HepG2 (cell line): Measurements from ENCODE around the gene CAMTA1. TPM values are rescaled to one million over a fixed set of nuclear protein-coding genes. Genes with fewer than 3 reads are reported as not detected.

ENCODE experiments used
- ATAC-seq: fragments of 200-7000 bp; cut with Tn5 transposase; 3 replicates; pipeline ENCODE4 v1.9.1; 2020; ENCODE audit warnings: mild to moderate bottlenecking, moderate library complexity
- BruUV-seq: library from RNA; stranded (reverse); fragments of 400-500 nt; replicated peaks from 2 replicates; lab custom pipeline; 2021; lab: Mats Ljungman, UMichigan
- CTCF ChIA-PET: fragments of 300-600 bp; formaldehyde crosslinking; extraction: SDS; loops from one replicate; lab custom pipeline; 2021; ENCODE audit warnings: low total read pairs, inconsistent platforms, low intra/inter-chr PET ratio; lab: Yijun Ruan, JAX
- POLR2A ChIA-PET: fragments of 350-600 bp; sonication (Branson Sonifier 250); formaldehyde crosslinking; loops from one replicate; lab custom pipeline; 2020; ENCODE audit warnings: antibody characterized with exemption, inconsistent platforms; lab: Yijun Ruan, JAX
- DNase-seq: peaks from one replicate; pipeline ENCODE4 v3.0.0-alpha.2; 2015; ENCODE audit warnings: low spot score
- FAIRE-seq: peaks from 3 replicates; lab custom pipeline; 2011; peaks lifted over from hg19 to GRCh38; lab: Jason Lieb, UNC
- H2AFZ ChIP-seq: one replicate; pipeline ENCODE4 v1.6.1; 2011; ENCODE audit warnings: low read length, inconsistent platforms
- H3K27ac ChIP-seq: fragments of 300-600 bp; 3 replicates; pipeline ENCODE4 v1.8.0; 2011; ENCODE audit warnings: mixed run types, mild to moderate bottlenecking, mixed read lengths, low read length, inconsistent platforms; ENCODE audit not compliant: insufficient read depth; ENCODE audit errors: extremely low read length
- H3K27me3 ChIP-seq, 2 experiments: fragments of 200-600 bp in 1 of 2; 2 replicates in 1 of 2; 3 replicates in 1 of 2; pipeline versions ENCODE4 v1.6.0 to v1.8.0; 2011; ENCODE audit warnings: low read length in 2 of 2, mild to moderate bottlenecking in 2 of 2, moderate library complexity in 2 of 2, inconsistent platforms in 1 of 2; ENCODE audit not compliant: insufficient read depth in 2 of 2, control insufficient read depth in 1 of 2
- H3K36me3 ChIP-seq, 2 experiments: fragments of 200-600 bp in 1 of 2; replicated peaks in 1 of 2; 2 replicates in 1 of 2; 3 replicates in 1 of 2; pipeline versions ENCODE4 v1.5.1 to v1.8.0; 2011; ENCODE audit warnings: low read length in 2 of 2, inconsistent platforms in 1 of 2; ENCODE audit not compliant: insufficient read depth in 2 of 2, control insufficient read depth in 1 of 2
- H3K4me1 ChIP-seq: 2 replicates; pipeline ENCODE4 v1.5.1; 2012; ENCODE audit warnings: low read length, inconsistent platforms; ENCODE audit not compliant: insufficient read depth
- H3K4me2 ChIP-seq: 2 replicates; pipeline ENCODE4 v1.6.0; 2011; ENCODE audit warnings: low read depth, low read length, inconsistent platforms
- H3K4me3 ChIP-seq, 3 experiments: fragments of 200-600 bp in 1 of 3; sonication (generic), shearing (Covaris generic) in 1 of 3; replicated peaks in 1 of 3; 2 replicates each; pipeline ENCODE4 v1.5.1; 2011 to 2016; ENCODE audit warnings: low read length in 3 of 3, inconsistent platforms in 2 of 3, low read depth in 2 of 3, mild to moderate bottlenecking in 2 of 3, control low read depth in 1 of 3, mixed read lengths in 1 of 3; ENCODE audit not compliant: insufficient read depth in 1 of 3
- H3K79me2 ChIP-seq: one replicate; pipeline ENCODE4 v1.6.1; 2011; ENCODE audit warnings: low read length, inconsistent platforms; ENCODE audit not compliant: insufficient read depth
- H3K9ac ChIP-seq: 2 replicates; pipeline ENCODE4 v1.6.0; 2011; ENCODE audit warnings: mild to moderate bottlenecking, low read depth, low read length, inconsistent platforms; ENCODE audit not compliant: insufficient read depth
- H3K9me3 ChIP-seq: 2 replicates; pipeline ENCODE4 v1.5.1; 2012; ENCODE audit warnings: mild to moderate bottlenecking, low read length
- H4K20me1 ChIP-seq: 2 replicates; pipeline ENCODE4 v1.6.0; 2011; ENCODE audit warnings: inconsistent platforms, mild to moderate bottlenecking, low read length, moderate library complexity; ENCODE audit not compliant: insufficient read depth
- AGO2 ChIP-seq: fragments of 200-400 bp; formaldehyde crosslinking; optimal IDR thresholded peaks from 2 replicates; pipeline ENCODE3; 2017; ENCODE audit warnings: mild to moderate bottlenecking, low read depth, low read length, moderate library complexity
- DMTF1 ChIP-seq: sonication (generic); formaldehyde crosslinking; IDR thresholded peaks from 2 replicates; pipeline ENCODE4 v1.4.0; 2020; ENCODE audit warnings: mild to moderate bottlenecking, missing genetic modification reagents
- EED ChIP-seq: sonication (generic); formaldehyde crosslinking; IDR thresholded peaks from 2 replicates; pipeline ENCODE4 v1.5.0; 2020; ENCODE audit warnings: mild to moderate bottlenecking, missing genetic modification reagents
- MTERF4 ChIP-seq: sonication (generic); formaldehyde crosslinking; IDR thresholded peaks from 2 replicates; pipeline ENCODE4 v1.8.0; 2023; ENCODE audit warnings: mild to moderate bottlenecking, missing genetic modification reagents
- PCBP1 ChIP-seq: fragments of 200-400 bp; formaldehyde crosslinking; IDR thresholded peaks from 2 replicates; pipeline ENCODE4 v1.6.1; 2017; ENCODE audit warnings: mild to moderate bottlenecking, low read depth, low read length, borderline replicate concordance
- POLR2AphosphoS5 ChIP-seq: IDR thresholded peaks from 2 replicates; pipeline ENCODE4 v1.6.1; 2012; ENCODE audit warnings: low read depth, low read length
- SAFB2 ChIP-seq: sonication (generic); formaldehyde crosslinking; IDR thresholded peaks from 2 replicates; pipeline ENCODE4 v1.5.1; 2020; ENCODE audit warnings: missing genetic modification reagents, low read depth, mild to moderate bottlenecking, borderline replicate concordance
- SIN3B ChIP-seq: fragments of 150-350 bp; IDR thresholded peaks from 2 replicates; pipeline ENCODE4 v1.6.1; 2014; ENCODE audit warnings: low read length
- SP140L ChIP-seq: sonication (generic); formaldehyde crosslinking; IDR thresholded peaks from 2 replicates; pipeline ENCODE4 v1.4.0; 2020; ENCODE audit warnings: missing genetic modification reagents, borderline replicate concordance
- ZMYM4 ChIP-seq: sonication (generic); formaldehyde crosslinking; IDR thresholded peaks from 2 replicates; pipeline ENCODE4 v1.8.1; 2023; ENCODE audit warnings: mild to moderate bottlenecking, missing genetic modification reagents
- ZNF354B ChIP-seq: sonication (generic); formaldehyde crosslinking; IDR thresholded peaks from 2 replicates; pipeline ENCODE4 v1.8.0; 2022; ENCODE audit warnings: mild to moderate bottlenecking, missing genetic modification reagents
- ZNF484 ChIP-seq: sonication (generic); formaldehyde crosslinking; IDR thresholded peaks from 2 replicates; pipeline ENCODE4 v1.5.1; 2020; ENCODE audit warnings: mild to moderate bottlenecking, low read depth, missing genetic modification reagents, borderline replicate concordance
- ZNF598 ChIP-seq: sonication (generic); formaldehyde crosslinking; IDR thresholded peaks from 2 replicates; pipeline ENCODE4 v1.5.1; 2020; ENCODE audit warnings: mild to moderate bottlenecking, missing genetic modification reagents, borderline replicate concordance
- ZNF672 ChIP-seq: sonication (generic); formaldehyde crosslinking; IDR thresholded peaks from 2 replicates; pipeline ENCODE4 v1.8.1; 2022; ENCODE audit warnings: missing genetic modification reagents
- ZNF773 ChIP-seq: sonication (generic); formaldehyde crosslinking; IDR thresholded peaks from 2 replicates; pipeline ENCODE4 v1.4.0; 2020; ENCODE audit warnings: missing genetic modification reagents, borderline replicate concordance
- WGBS: methylation state at CpG from one replicate; pipeline ENCODE4 v1.1.6; 2017; ENCODE audit warnings: low lambda C conversion rate; 5-methylcytosine and 5-hydroxymethylcytosine counted together
- in situ Hi-C: cut with HindIII; loops from 2 replicates; pipeline ENCODE4 v1.10.0; 2017; ENCODE audit warnings: low pct_unique_long_range_greater_than_20kb; ENCODE audit not compliant: extremely low pct_ligation_motif_present
- intact Hi-C: fragments of 100-400 bp; cut with micrococcal nuclease; formaldehyde crosslinking; loops from one replicate; pipeline ENCODE4 v1.10.0; 2022; ENCODE audit not compliant: unreplicated experiment
- polyA plus RNA-seq, 8 experiments: library from polyadenylated mRNA; depleted of rRNA in 3 of 8; stranded (reverse) in 7 of 8; unstranded in 1 of 8; fragments of >200 nt; fragmentation: Illumina TruSeq in 4 of 8; extraction: Trizol in 4 of 8; gene quantifications; 2 replicates each; pipeline versions ENCODE4 v1.2.1 to v1.2.3, GENCODE V29; 2011 to 2016; ENCODE audit warnings: low read depth in 4 of 8, missing spikeins in 1 of 8, mixed read lengths in 1 of 8; ENCODE audit not compliant: insufficient read depth in 1 of 8
- total RNA-seq, 5 experiments: library from RNA; depleted of rRNA; stranded (reverse); fragments of >200 nt; fragmentation: Illumina TruSeq; extraction: Trizol; gene quantifications; 2 replicates each; pipeline ENCODE4 v1.2.3, GENCODE V29; 2016; ENCODE audit warnings: low read depth in 1 of 5

Gene CAMTA1
- total and polyA plus RNA-seq, 2 of the 13 experiments (the other 11 are each of a cell fraction or from before 2014, with no cell fraction given) = 25.0 to 36.4 TPM

GRCh38 chr1:6996371-6996770 lies 211.1 kb downstream of the CAMTA1 start:
- BruUV-seq = no TSS peak

GRCh38 chr1:6996866-6997265 lies 211.6 kb downstream of the CAMTA1 start:
- H3K4me3 ChIP-seq = no peak overlapping the region
- BruUV-seq = no TSS peak
- TF ChIP-seq AGO2 (no peak), POLR2AphosphoS5 (no peak), ZNF672 (no peak), ZNF484 (CRISPR knock-in tag) (no peak), MTERF4 (no peak), ZNF773 (CRISPR knock-in tag) (no peak), ZNF354B (no peak), ZMYM4 (CRISPR knock-in tag) (no peak), PCBP1 (no peak), ZNF598 (no peak), SAFB2 (CRISPR knock-in tag) (no peak), SP140L (no peak), DMTF1 (CRISPR knock-in tag) (no peak)
- TF ChIP-seq, all 625 proteins: peak for 0
- Histone ChIP-seq H2AFZ (no peak overlapping the region), H3K36me3 (no peaks in the 10 kb centered on the region), H4K20me1 (no peaks in the 10 kb centered on the region), H3K27me3 (peaks cover 1 to 9% of the 10 kb centered on the region in 2 experiments; a peak in 2 of 5 replicates), H3K79me2 (no peaks in the 10 kb centered on the region), H3K9ac (no peak overlapping the region), H3K9me3 (no peaks in the 10 kb centered on the region), H3K4me2 (no peak overlapping the region), H3K4me1 (no peaks in the 10 kb centered on the region), H3K27ac (no peak overlapping the region)
- intact Hi-C loops (no loop called here), in situ Hi-C loops (no loop called here)
- WGBS = 22% methylated on average over 10 of the region's 10 CpGs
- ATAC-seq = no peak
- no peak for DNase-seq
- POLR2A ChIA-PET = no interaction called here
- CTCF ChIA-PET = no interaction called here
- no peak for FAIRE-seq

More at GRCh38 chr1:6996371-6996770, 211.1 kb downstream of the CAMTA1 start:
- in situ Hi-C loops (no loop called here), intact Hi-C loops (no loop called here)
- H3K79me2 ChIP-seq = no peaks in the 10 kb centered on the region
- no peak overlapping the region for H3K9ac ChIP-seq
- ChIA-PET CTCF (no interaction called here), POLR2A (no interaction called here)
- peaks cover 1 to 9% of the 10 kb centered on the region in 2 experiments; a peak in 2 of 5 replicates for H3K27me3 ChIP-seq
- no peak overlapping the region for H2AFZ ChIP-seq
- FAIRE-seq = no peak
- no peaks in the 10 kb centered on the region for H3K36me3 ChIP-seq
- H3K4me3 ChIP-seq = no peak overlapping the region
- TF ChIP-seq EED (no peak), SIN3B (no peak)
- TF ChIP-seq, all 625 proteins: peak for 0
- ATAC-seq = no peak
- no peak overlapping the region for H3K27ac ChIP-seq
- H3K4me2 ChIP-seq = no peak overlapping the region
- no peak for DNase-seq
- H3K4me1 ChIP-seq = no peaks in the 10 kb centered on the region
- H4K20me1 ChIP-seq = no peaks in the 10 kb centered on the region
- H3K9me3 ChIP-seq = no peaks in the 10 kb centered on the region
